ENCODE measurements around the gene RAB6D. TPM values are rescaled to one million over a fixed set of nuclear protein-coding genes. Genes with fewer than 3 reads are reported as not detected.
"Not testable (repeated sequence)": the region's sequence is repeated elsewhere in the genome, so short reads cannot be mapped to it uniquely, and the experiment has no call there.

The RAB6D gene
- polyA plus RNA-seq, 3 donors: not detected

DNA sequence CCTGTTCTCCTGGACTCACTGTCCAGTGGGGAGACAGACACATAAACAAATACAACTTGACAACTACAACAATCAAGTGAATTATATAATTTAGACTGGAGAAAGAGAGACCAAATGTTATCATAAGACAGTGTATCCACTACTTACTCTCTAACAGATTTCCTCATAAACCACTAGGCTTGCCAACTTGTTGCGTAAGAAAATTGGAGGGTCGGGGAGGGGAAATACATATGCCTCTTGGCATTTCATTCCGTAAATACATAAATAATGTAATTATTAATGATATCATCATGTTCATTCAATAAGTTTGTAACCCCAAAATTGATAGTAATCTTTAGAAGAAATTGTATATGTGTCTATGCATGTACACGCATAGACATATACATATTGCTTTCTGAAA lies 14.9 kb downstream of the RAB6D start:
- H3K9me3 ChIP-seq (replicated peaks in 1 of 2; ENCODE audit: control insufficient read depth in 1 of 2, insufficient read depth in 1 of 2, low read length in 2 of 2): peaks cover 7 to 11% of the 10 kb centered on the region in 2 donors
- no peak overlapping the region for H3K4me3 ChIP-seq (replicated peaks in 1 of 3; ENCODE audit: low read depth in 2 of 3, low read length in 3 of 3)
- Mint-ChIP-seq H3K9me3 (peaks cover 0 to 27% (median 16%) of the 10 kb centered on the region in 7 donors), H3K36me3 (no peaks in the 10 kb centered on the region), H3K27ac (no peak overlapping the region), H3K27me3 (ENCODE audit: low read depth in 3 of 3) (peaks cover 14 to 24% (median 20%) of the 10 kb centered on the region in 3 donors), H3K4me3 (no peak overlapping the region), H3K4me1 (no peaks in the 10 kb centered on the region)
- H3K36me3 ChIP-seq (replicated peaks in 1 of 2; ENCODE audit: control insufficient read depth in 1 of 2, insufficient read depth in 2 of 2, low read length in 2 of 2): no peaks in the 10 kb centered on the region
- no peaks in the 10 kb centered on the region for H3K79me2 ChIP-seq (ENCODE audit: insufficient read depth, low read length)
- H3K4me2 ChIP-seq (replicated peaks; ENCODE audit: extremely low read depth, low read length, poor library complexity, severe bottlenecking): no peak overlapping the region
- H3K27ac ChIP-seq (ENCODE audit: low read depth in 1 of 2, low read length in 2 of 2): no peak overlapping the region
- no peaks in the 10 kb centered on the region for H4K20me1 ChIP-seq (ENCODE audit: insufficient read depth, low read length)
- H2AFZ ChIP-seq (ENCODE audit: insufficient read depth, low read depth, low read length, poor library complexity, severe bottlenecking): no peak overlapping the region
- H3K4me1 ChIP-seq (ENCODE audit: control insufficient read depth in 1 of 2, insufficient read depth in 2 of 2, low read length in 2 of 2): no peaks in the 10 kb centered on the region
- H3K27me3 ChIP-seq (ENCODE audit: control insufficient read depth in 2 of 2, insufficient read depth in 2 of 2, low read length in 2 of 2): peaks cover 0 to under 1% of the 10 kb centered on the region in 2 donors
- intact Hi-C loops (cut with micrococcal nuclease): no loop called here
- no CpG with 5 or more reads among the region's 4 CpGs for WGBS (ENCODE audit: insufficient coverage)
- H3K9ac ChIP-seq (ENCODE audit: insufficient read depth, low read length, poor library complexity, severe bottlenecking): no peak overlapping the region
- no peak for TF ChIP-seq CTCF (IDR thresholded peaks at IDR 0.05)
- no peak for DNase-seq

DNA sequence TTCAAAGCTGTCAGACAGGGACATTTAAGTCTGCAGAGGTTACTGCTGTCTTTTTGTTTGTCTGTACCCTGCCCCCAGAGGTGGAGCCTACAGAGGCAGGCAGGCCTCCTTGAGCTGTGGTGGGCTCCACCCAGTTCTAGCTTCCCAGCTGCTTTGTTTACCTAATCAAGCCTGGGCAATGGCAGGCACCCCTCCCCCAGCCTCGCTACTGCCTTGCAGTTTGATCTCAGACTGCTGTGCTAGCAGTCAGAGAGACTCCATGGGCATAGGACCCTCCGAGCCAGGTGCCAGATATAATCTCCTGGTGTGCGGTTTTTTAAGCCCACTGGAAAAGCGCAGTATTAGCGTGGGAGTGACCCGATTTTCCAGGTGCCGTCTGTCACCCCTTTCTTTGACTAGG lies 16.9 kb downstream of the RAB6D start:
- H3K4me2 ChIP-seq (replicated peaks; ENCODE audit: extremely low read depth, low read length, poor library complexity, severe bottlenecking); H3K4me1 Mint-ChIP-seq; H3K27ac ChIP-seq (ENCODE audit: low read depth in 1 of 2, low read length in 2 of 2); H3K36me3 ChIP-seq (replicated peaks in 1 of 2; ENCODE audit: control insufficient read depth in 1 of 2, insufficient read depth in 2 of 2, low read length in 2 of 2); H3K36me3 Mint-ChIP-seq; H3K79me2 ChIP-seq (ENCODE audit: insufficient read depth, low read length); H3K27ac Mint-ChIP-seq; H3K4me1 ChIP-seq (ENCODE audit: control insufficient read depth in 1 of 2, insufficient read depth in 2 of 2, low read length in 2 of 2); H4K20me1 ChIP-seq (ENCODE audit: insufficient read depth, low read length); H3K4me3 Mint-ChIP-seq; H2AFZ ChIP-seq (ENCODE audit: insufficient read depth, low read depth, low read length, poor library complexity, severe bottlenecking); H3K9me3 ChIP-seq (replicated peaks in 1 of 2; ENCODE audit: control insufficient read depth in 1 of 2, insufficient read depth in 1 of 2, low read length in 2 of 2); H3K27me3 ChIP-seq (ENCODE audit: control insufficient read depth in 2 of 2, insufficient read depth in 2 of 2, low read length in 2 of 2); H3K9ac ChIP-seq (ENCODE audit: insufficient read depth, low read length, poor library complexity, severe bottlenecking); H3K4me3 ChIP-seq (replicated peaks in 1 of 3; ENCODE audit: low read depth in 2 of 3, low read length in 3 of 3); DNase-seq; intact Hi-C loops (cut with micrococcal nuclease): not testable (repeated sequence)
- Mint-ChIP-seq H3K27me3 (ENCODE audit: low read depth in 3 of 3) (peaks cover 3 to 10% (median 4%) of the 10 kb centered on the region in 3 donors), H3K9me3 (peaks cover 0 to 19% (median 7%) of the 10 kb centered on the region in 7 donors)
- WGBS (ENCODE audit: insufficient coverage): 93% methylated on average over 7 of the region's 7 CpGs

DNA sequence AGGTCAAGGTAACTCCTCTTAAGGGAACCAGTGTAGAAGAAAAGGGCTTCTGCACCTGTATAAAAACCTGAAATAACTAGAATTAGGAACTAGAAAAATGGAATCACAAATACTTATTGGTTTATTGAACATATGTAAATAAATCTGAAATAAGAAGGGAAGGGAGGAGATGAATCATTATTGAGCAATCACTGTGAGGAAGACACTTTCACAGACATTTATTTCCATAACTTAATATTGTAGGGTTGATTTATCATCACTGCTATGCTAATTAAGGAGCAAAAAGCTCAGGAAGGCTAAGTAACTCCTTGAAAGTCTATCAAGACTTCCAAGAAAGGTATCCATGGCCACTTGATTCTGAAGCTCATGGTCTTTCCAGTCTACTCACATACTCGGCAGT lies 24.7 kb downstream of the RAB6D start:
- H3K9ac ChIP-seq (ENCODE audit: insufficient read depth, low read length, poor library complexity, severe bottlenecking); H3K36me3 ChIP-seq (replicated peaks in 1 of 2; ENCODE audit: control insufficient read depth in 1 of 2, insufficient read depth in 2 of 2, low read length in 2 of 2); intact Hi-C loops (cut with micrococcal nuclease): not testable (repeated sequence)

GRCh38 chr2:131335319-131335718 lies 28.6 kb downstream of the RAB6D start:
- H3K9me3 ChIP-seq (replicated peaks in 1 of 2; ENCODE audit: control insufficient read depth in 1 of 2, insufficient read depth in 1 of 2, low read length in 2 of 2); H2AFZ ChIP-seq (ENCODE audit: insufficient read depth, low read depth, low read length, poor library complexity, severe bottlenecking); H3K27me3 ChIP-seq (ENCODE audit: control insufficient read depth in 2 of 2, insufficient read depth in 2 of 2, low read length in 2 of 2); H3K4me3 ChIP-seq (replicated peaks in 1 of 3; ENCODE audit: low read depth in 2 of 3, low read length in 3 of 3); H3K4me2 ChIP-seq (replicated peaks; ENCODE audit: extremely low read depth, low read length, poor library complexity, severe bottlenecking); H3K27ac Mint-ChIP-seq; intact Hi-C loops (cut with micrococcal nuclease); H3K36me3 Mint-ChIP-seq; H3K4me1 Mint-ChIP-seq; H3K4me1 ChIP-seq (ENCODE audit: control insufficient read depth in 1 of 2, insufficient read depth in 2 of 2, low read length in 2 of 2); H3K79me2 ChIP-seq (ENCODE audit: insufficient read depth, low read length); H3K9ac ChIP-seq (ENCODE audit: insufficient read depth, low read length, poor library complexity, severe bottlenecking); H3K27ac ChIP-seq (ENCODE audit: low read depth in 1 of 2, low read length in 2 of 2); H3K4me3 Mint-ChIP-seq; H3K9me3 Mint-ChIP-seq; H4K20me1 ChIP-seq (ENCODE audit: insufficient read depth, low read length); H3K36me3 ChIP-seq (replicated peaks in 1 of 2; ENCODE audit: control insufficient read depth in 1 of 2, insufficient read depth in 2 of 2, low read length in 2 of 2); DNase-seq: not testable (repeated sequence)
- WGBS (ENCODE audit: insufficient coverage): no CpG with 5 or more reads among the region's 6 CpGs
- peaks cover 10 to 29% (median 15%) of the 10 kb centered on the region in 3 donors for H3K27me3 Mint-ChIP-seq (ENCODE audit: low read depth in 3 of 3)

More for the DNA sequence above, 24.7 kb downstream of the RAB6D start:
- not testable (repeated sequence) for H3K9me3 Mint-ChIP-seq; H3K4me3 Mint-ChIP-seq; H3K27ac ChIP-seq (ENCODE audit: low read depth in 1 of 2, low read length in 2 of 2); H3K4me3 ChIP-seq (replicated peaks in 1 of 3; ENCODE audit: low read depth in 2 of 3, low read length in 3 of 3); H3K4me2 ChIP-seq (replicated peaks; ENCODE audit: extremely low read depth, low read length, poor library complexity, severe bottlenecking); H3K27me3 ChIP-seq (ENCODE audit: control insufficient read depth in 2 of 2, insufficient read depth in 2 of 2, low read length in 2 of 2); H2AFZ ChIP-seq (ENCODE audit: insufficient read depth, low read depth, low read length, poor library complexity, severe bottlenecking); H3K79me2 ChIP-seq (ENCODE audit: insufficient read depth, low read length); H3K27me3 Mint-ChIP-seq (ENCODE audit: low read depth in 3 of 3); H3K27ac Mint-ChIP-seq; DNase-seq; H3K9me3 ChIP-seq (replicated peaks in 1 of 2; ENCODE audit: control insufficient read depth in 1 of 2, insufficient read depth in 1 of 2, low read length in 2 of 2); H3K36me3 Mint-ChIP-seq; H3K4me1 ChIP-seq (ENCODE audit: control insufficient read depth in 1 of 2, insufficient read depth in 2 of 2, low read length in 2 of 2); H4K20me1 ChIP-seq (ENCODE audit: insufficient read depth, low read length); H3K4me1 Mint-ChIP-seq
- WGBS (ENCODE audit: insufficient coverage): no CpG with 5 or more reads among the region's 1 CpG
